Measurements from ENCODE around the gene C22orf39. TPM values are rescaled to one million over a fixed set of nuclear protein-coding genes. Genes with fewer than 3 reads are reported as not detected.
A peak's percentile ranks its signal among the peaks of the same experiment; 100 is the strongest.

The C22orf39 gene, protein sequence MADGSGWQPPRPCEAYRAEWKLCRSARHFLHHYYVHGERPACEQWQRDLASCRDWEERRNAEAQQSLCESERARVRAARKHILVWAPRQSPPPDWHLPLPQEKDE
- total RNA-seq, result 50.9 TPM

DNA sequence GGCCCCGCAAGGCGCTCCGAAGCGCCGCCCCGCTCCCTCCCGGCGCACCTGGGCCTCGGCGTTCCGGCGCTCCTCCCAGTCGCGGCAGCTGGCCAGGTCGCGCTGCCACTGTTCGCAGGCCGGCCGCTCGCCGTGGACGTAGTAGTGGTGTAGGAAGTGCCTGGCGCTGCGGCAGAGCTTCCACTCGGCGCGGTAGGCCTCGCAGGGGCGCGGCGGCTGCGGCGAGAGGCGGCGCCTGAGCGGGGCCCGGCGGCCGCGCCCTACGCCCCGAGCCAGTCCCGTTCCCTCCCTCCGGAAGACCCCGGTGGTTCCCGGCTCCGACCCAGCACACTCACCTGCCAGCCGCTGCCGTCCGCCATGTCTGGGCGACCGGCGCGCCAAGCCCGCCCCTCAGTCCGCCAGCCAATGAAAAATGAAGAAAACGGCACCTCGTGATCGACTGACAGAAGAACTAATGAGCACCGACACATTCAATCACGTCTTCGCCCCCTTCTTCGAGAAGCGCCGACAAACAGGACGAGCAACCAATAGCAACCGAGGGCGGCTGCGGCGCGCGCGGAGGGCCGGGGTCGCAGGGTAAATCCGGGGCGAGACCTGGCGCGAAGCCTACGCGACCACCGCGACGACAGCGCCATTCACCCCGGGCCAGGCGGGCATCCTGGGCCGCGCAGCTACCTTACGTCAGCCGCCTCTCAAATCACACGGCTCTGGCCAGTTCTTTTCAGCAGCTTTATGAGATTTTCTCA lies at the start of gene C22orf39:
Gene C22orf39 (minus strand): TSS at position 382 of the 746 bp plus-strand sequence. CDS start 23 bp downstream, at position 359.
- DNase-seq, result peak; percentile 97

DNA sequence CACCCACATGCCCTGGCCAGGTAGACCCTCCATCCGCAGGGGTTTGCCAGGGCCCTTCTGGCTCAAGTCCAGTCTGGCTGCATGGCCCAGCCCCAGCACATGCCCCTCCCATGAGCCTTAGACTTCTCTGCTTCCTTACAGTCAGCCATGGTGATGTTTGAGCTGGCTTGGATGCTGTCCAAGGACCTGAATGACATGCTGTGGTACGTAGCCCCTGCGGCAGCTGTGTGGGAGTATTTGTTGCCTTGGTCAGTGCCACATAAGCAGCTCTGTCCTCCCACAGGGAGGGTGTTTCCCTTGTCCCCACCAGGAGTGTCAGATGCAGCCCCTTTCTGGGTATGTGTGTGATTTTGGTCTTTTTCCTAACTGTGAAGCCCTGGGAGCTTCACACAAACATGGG lies 49.7 kb upstream of the C22orf39 start:
- peak; percentile 83 for DNase-seq

DNA sequence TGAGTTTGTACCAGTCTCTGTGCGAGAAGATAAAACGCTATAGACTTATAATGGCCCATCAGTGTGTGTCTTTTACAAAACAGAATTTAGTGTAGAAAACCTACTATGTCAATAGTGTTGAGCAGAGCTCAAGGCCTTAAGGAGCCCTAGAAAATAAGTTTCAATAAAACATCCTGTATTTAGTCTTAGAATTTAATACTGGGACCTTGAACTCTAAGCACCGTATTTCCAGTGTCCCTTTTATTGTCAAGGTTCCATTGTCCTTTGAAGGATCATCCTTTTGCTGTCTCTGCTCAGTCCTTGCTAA lies 48.8 kb upstream of the C22orf39 start:
- no peak for DNase-seq

DNA sequence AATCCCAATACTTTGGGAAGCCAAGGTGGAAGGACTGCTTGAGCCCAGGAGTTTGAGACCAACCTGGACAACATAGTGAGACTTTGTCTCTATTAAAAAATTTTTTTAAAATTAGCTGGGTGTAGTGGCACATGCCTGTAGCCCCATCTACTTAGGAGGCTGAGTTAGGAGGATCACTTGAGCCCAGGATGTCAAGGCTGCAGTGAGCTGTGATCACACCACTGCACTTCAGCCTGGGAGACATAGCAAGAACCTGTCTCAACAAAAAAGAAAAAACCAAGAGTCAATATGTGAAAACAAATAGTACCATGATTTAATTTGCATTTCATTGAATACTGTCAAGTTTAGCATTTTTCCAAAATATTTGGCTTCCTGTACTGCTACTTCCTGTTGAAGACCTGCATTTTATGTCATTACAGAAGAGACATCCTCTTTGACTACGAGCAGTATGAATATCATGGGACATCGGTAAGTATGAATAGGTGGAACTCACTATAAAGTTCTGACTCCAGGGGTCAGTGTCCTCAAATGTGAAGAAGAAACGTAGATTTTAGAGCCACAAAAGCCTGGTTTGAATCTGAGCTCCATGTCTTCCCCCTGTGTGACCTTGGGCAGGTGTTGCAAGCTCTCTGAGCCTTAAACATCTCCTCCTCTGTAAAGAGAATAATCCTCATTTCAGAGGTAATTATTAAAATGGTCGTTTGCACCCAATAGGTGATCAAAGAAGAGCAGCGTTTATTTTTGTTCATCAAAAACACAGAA lies 48.2 kb upstream of the C22orf39 start:
- DNase-seq, result peak; percentile 35

DNA sequence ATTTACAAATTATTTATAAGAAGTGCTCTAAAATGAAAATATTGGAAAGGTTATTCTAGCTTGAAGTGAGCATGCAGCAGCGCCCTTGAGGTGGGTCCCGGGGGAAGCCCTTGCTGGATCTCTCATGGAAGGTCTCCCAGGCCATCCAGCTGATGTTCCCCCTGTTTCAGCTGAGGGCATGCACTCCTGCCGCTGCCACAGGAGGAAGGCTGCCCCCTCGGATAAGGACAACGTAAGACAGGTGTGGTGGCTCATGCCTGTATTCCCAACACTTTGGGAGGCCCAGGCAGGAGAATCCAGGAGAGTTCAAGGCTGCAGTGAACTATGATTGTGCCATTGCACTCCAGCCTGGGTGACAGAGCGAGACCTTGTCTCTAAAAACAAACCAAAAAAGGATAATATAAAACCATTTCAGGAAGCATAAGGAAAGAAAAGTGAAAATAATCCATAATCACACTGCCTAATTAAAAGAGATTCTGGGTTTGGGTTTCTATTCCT lies 47.2 kb upstream of the C22orf39 start:
- DNase-seq, result no peak

DNA sequence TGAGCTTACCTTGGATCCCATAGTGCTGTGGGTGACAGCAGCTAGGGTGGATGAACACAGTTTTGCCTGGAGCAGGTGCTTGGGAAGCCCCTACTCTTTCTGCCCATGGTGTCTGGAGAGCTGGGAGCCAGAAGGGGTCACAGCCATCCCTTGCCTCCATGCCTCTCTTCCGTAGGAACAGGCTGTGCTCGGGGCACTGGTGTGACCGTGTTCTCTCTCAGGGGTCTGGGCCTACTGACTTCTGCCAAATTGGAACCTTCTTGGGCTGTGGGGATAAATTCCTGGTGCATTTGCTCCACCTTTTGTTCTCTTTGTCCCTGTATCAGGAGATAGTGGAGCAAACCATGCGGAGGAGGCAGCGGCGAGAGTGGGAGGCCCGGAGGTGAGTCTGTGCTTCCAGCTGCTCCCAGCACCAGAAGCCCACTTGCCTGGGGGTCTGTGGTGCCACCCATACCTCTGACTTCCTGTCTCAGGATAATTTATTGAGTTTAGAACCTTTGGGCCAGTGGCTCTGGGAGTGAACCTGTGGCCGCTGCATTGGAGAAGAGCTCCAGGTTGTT lies 46.6 kb upstream of the C22orf39 start:
- no peak for DNase-seq

DNA sequence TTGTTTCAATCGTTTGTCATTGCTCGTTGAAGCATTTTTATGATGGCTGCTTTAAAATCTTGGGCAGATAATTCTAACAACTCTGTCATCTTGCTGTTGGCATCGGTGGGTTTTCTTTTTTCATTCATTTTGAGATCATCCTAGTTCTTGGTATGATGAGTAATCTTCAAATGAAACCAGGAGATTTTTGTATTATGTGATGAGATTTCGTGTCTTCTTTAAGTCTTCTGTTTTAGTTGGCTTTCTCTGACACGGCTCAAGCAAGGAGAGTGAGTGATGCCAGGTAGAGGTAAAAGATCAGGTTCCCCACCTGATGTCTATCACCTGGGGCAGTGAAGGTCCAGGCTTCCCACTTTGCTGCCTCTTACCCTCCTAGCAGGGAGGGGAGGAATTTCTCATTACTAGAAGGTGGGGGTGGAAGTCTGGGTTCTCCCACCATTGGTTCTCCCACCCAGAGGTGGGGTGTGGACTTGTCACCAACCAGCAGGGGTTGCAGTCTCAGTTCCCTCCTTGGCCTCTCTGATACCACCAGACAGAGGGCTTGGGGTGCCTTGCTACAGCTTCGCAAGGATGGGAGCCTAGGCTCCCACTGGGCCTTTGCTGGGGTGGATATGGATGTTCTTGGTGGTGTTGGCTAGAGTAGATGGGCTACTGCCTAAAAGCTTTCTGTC lies 45.1 kb upstream of the C22orf39 start:
- no peak for DNase-seq

DNA sequence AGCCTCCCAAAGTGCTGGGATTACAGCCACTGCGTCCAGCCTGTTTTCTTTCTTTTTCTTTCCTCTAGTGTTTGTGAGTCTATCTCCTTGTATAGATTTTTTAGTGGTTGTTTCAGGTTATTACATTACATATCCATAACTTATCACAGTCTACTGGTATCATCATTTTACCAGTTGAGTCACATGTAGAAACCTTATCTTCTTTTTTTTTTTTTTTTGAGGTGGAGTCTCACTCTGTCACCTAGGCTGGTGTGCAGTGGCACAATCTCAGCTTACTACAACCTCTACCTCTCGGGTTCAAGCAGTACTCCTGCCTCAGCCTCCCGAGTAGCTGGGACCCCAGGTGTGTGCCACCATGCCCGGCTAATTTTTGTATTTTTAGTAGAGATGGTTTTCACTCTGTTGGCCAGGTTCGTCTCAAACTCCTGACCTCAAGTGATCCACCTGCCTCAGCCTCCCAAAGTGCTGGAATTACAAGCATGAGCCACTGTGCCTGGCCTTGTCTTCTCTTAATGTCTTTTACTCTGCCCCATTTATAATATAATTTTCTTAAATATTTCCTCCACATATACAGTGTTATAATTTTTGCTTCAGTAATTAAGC lies 43.2 kb upstream of the C22orf39 start:
- no peak for DNase-seq

DNA sequence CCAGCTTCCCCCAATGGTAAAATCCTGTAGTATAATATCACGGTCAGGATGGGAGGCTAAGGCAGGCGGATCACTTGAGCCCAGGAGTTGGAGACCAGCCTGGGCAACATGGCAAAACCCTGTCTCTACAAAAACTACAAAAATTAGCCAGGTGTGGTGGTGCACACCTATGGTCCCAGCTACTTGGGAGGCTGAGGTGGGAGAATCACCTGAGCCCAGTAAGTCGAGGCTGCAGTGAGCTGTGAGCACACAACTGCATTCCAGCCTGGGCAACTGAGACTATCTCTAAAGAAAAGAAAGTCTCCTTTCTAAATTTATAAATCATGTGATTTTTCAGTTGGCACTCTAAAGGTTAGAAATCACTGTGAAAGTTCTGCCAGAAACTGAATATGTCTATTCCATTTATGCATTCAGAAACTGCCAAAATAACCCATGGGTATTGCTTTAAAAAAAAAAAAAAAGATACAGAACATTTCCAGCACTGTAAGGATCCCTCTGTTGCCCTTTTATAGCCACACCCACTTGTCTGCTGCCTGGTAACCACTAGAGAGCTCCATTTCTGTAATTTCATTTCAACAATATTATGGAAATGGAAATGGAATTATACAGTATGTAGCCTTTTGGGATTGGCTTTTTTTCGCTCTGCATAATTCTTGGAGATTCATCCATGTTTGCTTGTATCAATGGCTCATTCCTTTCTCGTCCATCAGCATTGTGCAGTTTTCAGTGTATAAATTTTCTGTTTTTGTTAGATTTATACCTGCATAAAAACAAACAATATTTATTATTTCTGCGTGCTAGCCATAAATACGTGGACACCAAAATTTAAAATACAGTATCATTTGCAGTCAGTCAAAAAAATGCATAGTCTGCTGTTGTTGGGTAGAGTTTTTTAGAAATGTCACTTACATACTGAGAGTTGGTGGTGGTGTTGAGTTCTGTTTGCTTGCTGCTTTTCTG lies 41.7 kb upstream of the C22orf39 start:
- peak; percentile 45 for DNase-seq

DNA sequence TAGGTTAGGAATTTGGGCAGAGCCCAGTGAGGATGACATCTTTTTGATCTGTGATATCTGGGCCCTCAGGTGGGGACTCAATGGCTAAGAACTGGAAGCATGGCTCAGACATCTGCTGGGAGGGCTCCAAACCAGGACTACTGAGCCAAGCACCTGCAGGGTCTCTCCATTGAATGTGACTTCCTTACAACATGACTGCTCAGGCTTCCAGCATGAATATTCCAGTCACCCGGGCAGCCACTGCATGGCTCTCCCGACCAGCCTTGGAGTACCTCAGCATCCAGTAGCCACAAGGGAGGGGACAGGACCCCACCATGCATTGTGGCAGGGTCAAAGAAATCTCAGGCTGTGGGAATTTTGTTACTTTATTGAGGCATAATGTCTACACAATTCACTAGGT lies 40.8 kb upstream of the C22orf39 start:
- no peak for DNase-seq

DNA sequence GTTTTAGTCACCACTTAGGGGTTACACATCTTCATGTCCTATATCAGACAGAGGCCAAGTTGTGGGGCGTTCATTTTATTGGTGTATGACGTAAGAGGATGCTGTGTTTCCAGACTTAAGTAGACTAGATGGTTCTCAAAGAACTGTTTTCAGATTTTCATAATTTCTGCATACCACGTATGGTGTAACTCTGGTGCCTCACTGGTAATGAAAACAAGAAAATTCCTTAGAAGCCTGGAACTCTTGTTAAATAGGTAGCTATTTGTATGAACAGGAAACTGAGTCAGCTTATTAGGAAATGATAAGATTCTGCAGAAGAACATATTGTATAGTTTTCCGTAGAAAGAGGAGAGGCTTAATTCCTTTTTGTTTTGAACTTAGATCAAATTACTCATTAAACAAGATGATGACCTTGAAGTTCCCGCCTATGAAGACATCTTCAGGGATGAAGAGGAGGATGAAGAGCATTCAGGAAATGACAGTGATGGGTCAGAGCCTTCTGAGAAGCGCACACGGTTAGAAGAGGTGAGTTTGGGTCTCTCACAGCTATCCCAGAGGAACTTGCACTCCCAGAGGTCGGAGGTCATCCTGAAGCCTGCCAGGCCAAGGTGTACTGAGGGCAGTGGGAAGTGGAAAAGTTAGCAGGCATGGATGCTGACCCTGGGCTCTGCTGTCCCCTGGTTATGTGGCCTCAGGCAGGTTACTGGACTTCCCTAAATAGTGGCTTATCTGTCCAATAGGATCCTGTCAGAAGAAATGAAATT lies 36.2 kb upstream of the C22orf39 start:
- no peak for DNase-seq

DNA sequence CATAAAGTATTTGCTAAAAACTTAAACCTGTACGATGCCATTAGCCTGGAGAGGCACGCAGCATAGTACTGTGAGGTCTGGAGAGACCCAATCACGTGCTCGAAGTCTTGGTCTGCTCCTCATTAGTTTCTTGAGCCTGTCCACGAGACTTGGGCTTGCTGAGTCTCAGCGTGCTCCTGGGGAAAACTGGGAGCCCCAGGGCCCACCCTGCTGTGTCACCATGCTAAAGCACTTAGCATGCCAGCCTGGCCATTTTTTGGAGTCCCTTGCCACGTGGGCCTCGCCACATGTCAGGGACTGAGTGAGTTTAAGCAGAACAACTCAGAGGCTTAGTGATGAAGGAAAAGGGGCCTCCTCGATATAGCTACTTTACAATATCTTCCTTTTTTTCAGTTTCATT lies 34.8 kb upstream of the C22orf39 start:
- DNase-seq, result no peak

DNA sequence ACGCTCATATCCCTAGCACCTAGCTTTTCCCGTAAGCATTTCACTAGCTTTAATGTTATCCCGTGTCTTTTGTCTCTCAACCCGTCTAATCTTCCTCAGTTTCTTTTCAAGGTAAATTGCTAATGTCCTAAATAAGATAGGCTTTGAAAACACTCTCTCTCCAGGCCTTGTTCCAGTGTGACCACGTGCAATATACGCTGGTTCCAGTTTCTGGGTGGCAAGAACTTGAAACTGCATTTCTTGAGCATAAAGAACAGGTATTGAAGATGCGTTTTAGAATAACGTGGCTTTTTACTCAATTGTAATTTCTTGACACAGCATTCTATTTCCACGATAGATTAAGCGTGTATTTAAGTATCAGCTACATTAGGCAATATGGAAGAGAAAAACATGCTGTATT lies 33.3 kb upstream of the C22orf39 start:
- DNase-seq, result no peak

DNA sequence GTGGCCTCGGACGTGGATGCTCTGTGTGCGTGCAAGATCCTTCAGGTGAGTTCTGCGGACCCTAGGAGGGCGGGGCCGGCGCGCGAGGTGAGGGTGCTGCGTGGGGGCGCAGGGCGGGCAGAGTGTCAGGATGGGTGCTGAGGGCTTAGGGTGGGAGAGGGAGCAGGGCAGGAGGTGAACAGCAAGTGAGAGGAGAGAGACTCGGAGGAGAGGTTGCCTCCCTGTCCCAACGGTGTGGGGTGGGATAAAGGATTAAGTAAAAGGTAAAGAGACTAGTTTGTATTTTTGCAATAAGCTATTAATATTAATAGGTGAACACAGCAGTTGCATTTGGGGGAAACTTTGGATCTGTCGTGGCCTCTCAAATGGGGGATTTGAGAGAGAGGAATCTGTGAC lies 32.7 kb upstream of the C22orf39 start:
- no peak for DNase-seq

DNA sequence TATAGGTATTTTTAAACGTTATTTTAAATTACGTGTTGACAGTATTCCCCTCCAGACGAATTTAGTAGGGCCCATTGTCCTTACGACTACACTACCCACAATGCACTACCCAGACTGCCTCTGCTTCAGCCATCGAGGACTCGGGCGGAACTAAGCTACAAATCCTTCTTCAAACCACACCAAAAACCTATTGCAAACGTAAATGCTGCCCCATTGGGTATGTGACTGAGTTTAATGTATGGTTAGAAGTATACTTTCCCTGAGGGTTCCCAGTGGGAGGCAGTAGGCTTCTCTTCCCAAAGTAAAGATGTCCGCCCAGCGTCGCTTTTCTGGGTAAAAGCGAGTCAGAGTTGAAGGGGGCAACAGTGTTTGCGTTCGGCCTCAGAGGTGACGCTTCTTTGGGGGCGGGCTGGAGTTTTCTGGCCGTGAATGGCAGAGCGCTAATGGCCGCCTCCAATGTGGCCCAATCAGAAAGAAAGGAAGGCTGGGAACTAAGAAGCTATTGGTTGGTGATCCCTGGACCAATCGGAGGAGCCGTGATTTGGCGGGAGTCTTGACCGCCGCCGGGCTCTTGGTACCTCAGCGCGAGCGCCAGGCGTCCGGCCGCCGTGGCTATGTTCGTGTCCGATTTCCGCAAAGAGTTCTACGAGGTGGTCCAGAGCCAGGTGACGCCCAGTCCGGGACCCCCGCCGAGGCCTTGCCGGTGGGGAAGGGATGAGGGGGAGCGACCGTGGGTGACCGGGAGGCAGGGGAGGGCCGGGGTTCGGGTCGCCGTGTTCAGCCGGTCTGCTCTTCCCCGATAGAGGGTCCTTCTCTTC lies 32.1 kb upstream of the C22orf39 start, which contains the start of gene CDC45:
Gene CDC45 (plus strand): TSS at position 566 of the 818 bp plus-strand sequence. CDS start 49 bp downstream, at position 615.
- DNase-seq, result peak; percentile 99

DNA sequence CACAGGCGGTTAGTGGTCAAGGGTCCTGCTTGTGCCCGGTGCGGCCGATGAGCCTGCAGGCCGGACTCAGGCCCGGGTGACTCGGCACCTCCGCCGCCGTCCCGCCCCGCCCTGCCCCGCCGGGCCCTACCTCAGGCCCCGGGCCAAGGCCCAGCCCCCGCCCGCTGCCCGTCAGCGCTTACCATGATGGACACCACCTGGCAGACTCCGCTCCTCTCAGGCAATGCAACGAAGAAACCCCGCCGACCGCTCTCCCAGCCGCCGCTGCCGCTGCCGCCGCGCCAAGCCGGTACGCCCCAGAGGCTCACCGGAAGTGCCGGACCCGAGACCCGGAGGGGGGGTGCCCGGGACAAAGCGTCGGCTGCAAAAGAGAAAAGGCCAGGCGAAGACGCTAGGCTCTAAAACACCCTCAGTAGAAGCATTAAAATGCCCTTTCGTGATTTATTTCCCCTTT lies 31.4 kb upstream of the C22orf39 start, which contains the start of gene UFD1:
Gene UFD1 (minus strand): TSS at position 293 of the 454 bp plus-strand sequence. CDS start 108 bp downstream, at position 185.
- DNase-seq, result peak; percentile 89

DNA sequence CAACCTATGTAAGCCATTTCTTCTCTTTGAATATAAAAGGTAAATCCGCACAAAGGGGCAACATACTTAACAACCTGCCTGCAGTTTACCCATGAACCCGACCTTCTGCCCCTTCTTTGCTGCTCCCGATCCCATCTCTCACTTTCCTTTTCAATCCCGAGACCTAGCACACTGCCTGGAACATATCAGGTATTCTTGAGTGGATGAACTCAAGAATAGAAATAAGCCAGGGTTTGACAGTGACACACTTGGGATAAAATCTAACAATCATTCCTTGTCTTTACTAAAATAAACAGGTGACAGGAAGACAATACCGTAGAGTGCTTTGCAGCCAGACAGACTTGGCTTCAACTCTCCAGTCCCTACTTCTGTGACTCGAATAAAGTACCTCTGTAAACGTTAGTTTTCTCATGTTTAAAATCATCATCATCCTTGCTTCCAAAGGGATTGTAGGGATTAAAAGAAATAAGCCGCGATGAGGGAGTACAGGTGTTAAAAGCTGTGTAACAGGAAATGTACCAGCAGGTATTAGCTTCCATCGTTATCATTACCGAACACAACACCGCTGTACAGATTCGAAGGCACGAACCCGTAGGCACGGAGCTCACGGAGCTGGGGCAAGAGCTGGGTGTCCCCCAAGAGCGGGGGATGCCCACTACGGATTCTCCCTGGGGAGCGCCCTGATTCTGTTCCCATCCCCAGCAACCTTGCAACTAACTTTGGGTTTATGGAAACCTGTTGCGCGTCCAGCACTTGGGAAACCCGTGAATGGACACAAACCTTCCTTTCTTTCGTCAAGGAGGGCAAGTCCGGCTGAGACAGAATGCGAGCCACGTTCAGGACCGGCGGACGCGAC lies 30.8 kb upstream of the C22orf39 start:
- DNase-seq, result peak; percentile 30

Measured in tongue (tissue), 2 donors.